ENCODE data around the gene ZDHHC8. TPM values are rescaled to one million over a fixed set of nuclear protein-coding genes. Genes with fewer than 3 reads are reported as not detected.

Gene ZDHHC8
- total and polyA plus RNA-seq, 2 donors (not counting 1 experiment from before 2014, with no cell fraction given) = 94.4 to 96.9 TPM

DNA sequence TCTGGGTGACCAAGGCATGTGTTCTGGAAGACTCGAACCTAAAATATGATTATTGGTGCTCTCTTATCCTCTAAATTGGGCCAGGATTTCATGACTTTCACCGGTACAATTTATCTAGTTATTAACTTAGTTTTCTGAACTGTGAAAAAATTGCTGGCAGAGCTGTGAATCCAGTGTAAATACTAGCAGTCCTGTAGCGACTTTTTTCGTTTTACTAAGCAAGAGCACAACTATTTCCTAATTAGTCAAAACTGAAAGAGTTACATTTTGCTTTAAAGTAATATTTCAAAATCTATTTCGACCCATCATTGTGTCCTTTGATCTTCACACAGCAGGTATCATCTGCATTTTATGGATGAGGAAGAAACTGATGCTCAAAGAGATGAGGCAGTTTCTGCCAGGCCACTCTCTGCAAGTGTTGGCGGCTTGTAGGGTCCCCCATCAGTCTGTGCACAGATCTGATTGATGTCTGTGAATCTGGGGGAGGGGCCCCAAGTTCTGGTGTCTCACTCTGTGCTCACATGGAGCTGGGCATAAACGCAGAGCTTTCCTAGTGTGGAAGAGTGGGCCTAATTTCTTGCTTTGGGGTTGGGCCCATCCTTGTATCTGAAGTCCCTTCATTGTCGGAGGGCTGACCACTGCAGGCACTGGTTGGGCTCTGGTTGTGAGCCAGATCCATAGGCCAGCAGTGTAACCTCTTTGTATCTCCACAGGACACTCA lies 13.1 kb upstream of the ZDHHC8 start:
- peaks cover 76% of the 10 kb centered on the region for H3K79me2 ChIP-seq (ENCODE audit: control insufficient read depth, insufficient read depth, low read length)
- H3K9me3 ChIP-seq (ENCODE audit: control extremely low read depth in 1 of 3, control insufficient read depth in 2 of 3, insufficient read depth in 1 of 3, low read length in 2 of 3) = no peaks in the 10 kb centered on the region
- H3K27me3 ChIP-seq (replicated peaks in 1 of 4; ENCODE audit: control extremely low read depth in 1 of 4, control insufficient read depth in 3 of 4, insufficient read depth in 4 of 4, low read length in 3 of 4) = no peaks in the 10 kb centered on the region
- peaks cover 65% of the 10 kb centered on the region for H4K20me1 ChIP-seq (ENCODE audit: control insufficient read depth, insufficient read depth, low read length, poor library complexity, severe bottlenecking)
- H3K4me2 ChIP-seq (replicated peaks; ENCODE audit: low read depth, low read length, poor library complexity, severe bottlenecking) = peak overlapping the region; percentile 95
- H3K27ac ChIP-seq (ENCODE audit: low read length in 2 of 2) = peak overlapping the region; percentile 6 to 72
- H3K27ac Mint-ChIP-seq = peak overlapping the region; percentile 82
- H3K9me3 Mint-ChIP-seq (ENCODE audit: insufficient read depth) = no peaks in the 10 kb centered on the region
- WGBS (ENCODE audit: insufficient coverage) = 61% methylated on average over 3 of the region's 8 CpGs
- ChIA-PET POLR2A (interaction anchor here (1.2 kb wide), 1 partner anchor 11 kb away, joined by 3 read pairs; no protein-coding TSS in a partner anchor), CTCF (interaction anchor here (0.9 kb wide), 1 partner anchor 11 kb away, joined by 5 read pairs; no protein-coding TSS in a partner anchor)
- no peaks in the 10 kb centered on the region for H3K27me3 Mint-ChIP-seq
- DNase-seq (no peak), ATAC-seq (ENCODE audit: low read depth) (no peak)
- peaks cover 19 to 37% of the 10 kb centered on the region in 2 donors for H3K4me1 ChIP-seq (ENCODE audit: control insufficient read depth in 2 of 2, insufficient read depth in 2 of 2, low read length in 2 of 2)
- H3K36me3 ChIP-seq (replicated peaks in 1 of 2; ENCODE audit: control extremely low read depth in 1 of 2, control insufficient read depth in 1 of 2, extremely low read depth in 1 of 2, insufficient read depth in 2 of 2, low read length in 1 of 2) = peaks cover 0 to 34% of the 10 kb centered on the region in 2 experiments
- H2AFZ ChIP-seq (ENCODE audit: insufficient read depth, low read depth, low read length, poor library complexity, severe bottlenecking) = peak overlapping the region; percentile 84
- peak overlapping the region; percentile 93 for H3K9ac ChIP-seq (ENCODE audit: low read length)
- peak overlapping the region; percentile 83 for H3K4me3 Mint-ChIP-seq
- intact Hi-C loops (cut with micrococcal nuclease) = loop anchor here (5.0 to 10.0 kb wide), 2 partner anchors 736 to 884 kb away; partner anchors contain the start of genes PI4KA, SNAP29 and THAP7
- H3K4me3 ChIP-seq (ENCODE audit: control extremely low read depth in 1 of 5, extremely low read depth in 1 of 5, insufficient read depth in 1 of 5, low read depth in 2 of 5, low read length in 4 of 5) = peak overlapping the region; percentile 42 to 80 (median 71)
- H3K4me1 Mint-ChIP-seq = peaks cover 30% of the 10 kb centered on the region
- TF ChIP-seq EZH2 (IDR thresholded peaks at IDR 0.05; ENCODE audit: borderline replicate concordance, insufficient read depth, low read depth, low read length, poor library complexity, severe bottlenecking) = no peak
- TF ChIP-seq, protein P1, sequence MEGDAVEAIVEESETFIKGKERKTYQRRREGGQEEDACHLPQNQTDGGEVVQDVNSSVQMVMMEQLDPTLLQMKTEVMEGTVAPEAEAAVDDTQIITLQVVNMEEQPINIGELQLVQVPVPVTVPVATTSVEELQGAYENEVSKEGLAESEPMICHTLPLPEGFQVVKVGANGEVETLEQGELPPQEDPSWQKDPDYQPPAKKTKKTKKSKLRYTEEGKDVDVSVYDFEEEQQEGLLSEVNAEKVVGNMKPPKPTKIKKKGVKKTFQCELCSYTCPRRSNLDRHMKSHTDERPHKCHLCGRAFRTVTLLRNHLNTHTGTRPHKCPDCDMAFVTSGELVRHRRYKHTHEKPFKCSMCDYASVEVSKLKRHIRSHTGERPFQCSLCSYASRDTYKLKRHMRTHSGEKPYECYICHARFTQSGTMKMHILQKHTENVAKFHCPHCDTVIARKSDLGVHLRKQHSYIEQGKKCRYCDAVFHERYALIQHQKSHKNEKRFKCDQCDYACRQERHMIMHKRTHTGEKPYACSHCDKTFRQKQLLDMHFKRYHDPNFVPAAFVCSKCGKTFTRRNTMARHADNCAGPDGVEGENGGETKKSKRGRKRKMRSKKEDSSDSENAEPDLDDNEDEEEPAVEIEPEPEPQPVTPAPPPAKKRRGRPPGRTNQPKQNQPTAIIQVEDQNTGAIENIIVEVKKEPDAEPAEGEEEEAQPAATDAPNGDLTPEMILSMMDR (IDR thresholded peaks at IDR 0.05) = no peak

DNA sequence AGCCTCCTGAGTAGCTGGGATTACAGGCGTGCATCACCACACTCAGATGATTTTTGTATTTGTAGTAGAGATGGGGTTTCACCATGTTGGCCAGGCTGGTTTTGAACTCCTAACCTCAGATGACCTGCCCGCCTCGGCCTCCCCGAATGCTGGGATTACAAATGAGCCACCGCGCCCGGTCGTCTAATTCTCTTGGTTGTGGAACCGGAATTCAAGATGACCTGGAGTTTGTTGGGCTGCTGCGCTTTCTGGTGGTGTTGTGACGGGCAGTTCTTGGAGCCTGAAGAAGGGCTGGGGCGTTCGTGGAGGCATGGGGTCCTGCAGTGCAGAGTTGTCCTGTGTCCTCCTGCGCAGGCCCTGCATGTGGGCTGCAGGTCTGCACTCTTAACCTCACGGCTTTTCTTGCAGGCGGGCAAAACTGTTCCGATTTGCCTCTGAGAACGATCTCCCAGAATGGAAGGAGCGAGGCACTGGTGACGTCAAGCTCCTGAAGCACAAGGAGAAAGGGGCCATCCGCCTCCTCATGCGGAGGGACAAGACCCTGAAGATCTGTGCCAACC lies 9.7 kb upstream of the ZDHHC8 start:
- Histone ChIP-seq H3K4me1 (ENCODE audit: control insufficient read depth in 2 of 2, insufficient read depth in 2 of 2, low read length in 2 of 2) (peaks cover 11 to 24% of the 10 kb centered on the region in 2 donors), H3K27ac (ENCODE audit: low read length in 2 of 2) (no peak overlapping the region), H3K9me3 (ENCODE audit: control extremely low read depth in 1 of 3, control insufficient read depth in 2 of 3, insufficient read depth in 1 of 3, low read length in 2 of 3) (no peaks in the 10 kb centered on the region), H3K9ac (ENCODE audit: low read length) (no peak overlapping the region), H2AFZ (ENCODE audit: insufficient read depth, low read depth, low read length, poor library complexity, severe bottlenecking) (no peak overlapping the region), H3K4me3 (ENCODE audit: control extremely low read depth in 1 of 5, extremely low read depth in 1 of 5, insufficient read depth in 1 of 5, low read depth in 2 of 5, low read length in 4 of 5) (no peak overlapping the region), H3K27me3 (replicated peaks in 1 of 4; ENCODE audit: control extremely low read depth in 1 of 4, control insufficient read depth in 3 of 4, insufficient read depth in 4 of 4, low read length in 3 of 4) (no peaks in the 10 kb centered on the region), H3K4me2 (replicated peaks; ENCODE audit: low read depth, low read length, poor library complexity, severe bottlenecking) (no peak overlapping the region), H3K79me2 (ENCODE audit: control insufficient read depth, insufficient read depth, low read length) (peaks cover 64% of the 10 kb centered on the region), H3K36me3 (replicated peaks in 1 of 2; ENCODE audit: control extremely low read depth in 1 of 2, control insufficient read depth in 1 of 2, extremely low read depth in 1 of 2, insufficient read depth in 2 of 2, low read length in 1 of 2) (peaks cover 0 to 45% of the 10 kb centered on the region in 2 experiments), H4K20me1 (ENCODE audit: control insufficient read depth, insufficient read depth, low read length, poor library complexity, severe bottlenecking) (peaks cover 66% of the 10 kb centered on the region)
- Mint-ChIP-seq H3K27ac (no peak overlapping the region), H3K4me1 (peaks cover 19% of the 10 kb centered on the region), H3K27me3 (no peaks in the 10 kb centered on the region), H3K9me3 (ENCODE audit: insufficient read depth) (no peaks in the 10 kb centered on the region), H3K4me3 (no peak overlapping the region)
- ATAC-seq (ENCODE audit: low read depth) (no peak), DNase-seq (no peak)
- ChIA-PET POLR2A (no interaction called here), CTCF (interaction anchor here (0.7 kb wide), 1 partner anchor 16 kb away, joined by 4 read pairs; no protein-coding TSS in a partner anchor)
- 97% methylated on average over 21 of the region's 22 CpGs for WGBS (ENCODE audit: insufficient coverage)
- intact Hi-C loops (cut with micrococcal nuclease) = no loop called here
- TF ChIP-seq, protein P1 (IDR thresholded peaks at IDR 0.05) = no peak
- no peak for TF ChIP-seq EZH2 (IDR thresholded peaks at IDR 0.05; ENCODE audit: borderline replicate concordance, insufficient read depth, low read depth, low read length, poor library complexity, severe bottlenecking)

All from B cell (primary cell).